K562 (cell line): ENCODE data around the gene PDE6G. TPM values are rescaled to one million over a fixed set of nuclear protein-coding genes. Genes with fewer than 3 reads are reported as not detected.
A peak's percentile ranks its signal among the peaks of the same experiment; 100 is the strongest.

Experiments
- ARID3A ChIP-seq: IDR thresholded peaks from 2 replicates; pipeline ENCODE4 v1.6.1; 2012; ENCODE audit warnings: low read depth, low read length, improper control_type of control experiment, borderline replicate concordance
- DNMT1 ChIP-seq: fragments of 450-650 bp; IDR thresholded peaks from 2 replicates; pipeline ENCODE4 v1.6.1; 2016; ENCODE audit warnings: antibody characterized with exemption, mild to moderate bottlenecking
- ELK1 ChIP-seq: sonication (generic); formaldehyde crosslinking; IDR thresholded peaks from 2 replicates; pipeline ENCODE4 v1.8.1; 2022; ENCODE audit warnings: missing genetic modification reagents
- FOXJ3 ChIP-seq: sonication (generic); formaldehyde crosslinking; IDR thresholded peaks from 2 replicates; pipeline ENCODE4 v1.4.0; 2020; ENCODE audit warnings: mild to moderate bottlenecking, missing genetic modification reagents
- GTF2B ChIP-seq: IDR thresholded peaks from 2 replicates; pipeline ENCODE4 v1.6.1; 2011; ENCODE audit not compliant: insufficient read length; ENCODE audit errors: extremely low read depth
- HOMEZ ChIP-seq: fragments of 250-450 bp; sonication (Bioruptor Pico); IDR thresholded peaks from 2 replicates; pipeline ENCODE4 v1.4.0; 2020; ENCODE audit warnings: mild to moderate bottlenecking, moderate library complexity
- MCM2 ChIP-seq: fragments of 450-650 bp; IDR thresholded peaks from 2 replicates; pipeline ENCODE4 v1.6.1; 2017; ENCODE audit warnings: low read depth, mild to moderate bottlenecking
- POLR2AphosphoS2 ChIP-seq: IDR thresholded peaks from 2 replicates; pipeline ENCODE4 v1.6.1; 2012; ENCODE audit warnings: low read length, improper control_type of control experiment
- RBM39 ChIP-seq: fragments of 200-400 bp; formaldehyde crosslinking; optimal IDR thresholded peaks from 2 replicates; pipeline ENCODE3; 2018; ENCODE audit warnings: low read depth, low read length
- SMARCA5 ChIP-seq: fragments of 450-650 bp; IDR thresholded peaks from 2 replicates; pipeline ENCODE4 v1.6.1; 2016
- SPI1 ChIP-seq: IDR thresholded peaks from 2 replicates; pipeline ENCODE4 v1.6.1; 2011; ENCODE audit warnings: low read depth, low read length, control low read depth, borderline replicate concordance
- SREBF2 ChIP-seq: sonication (generic); formaldehyde crosslinking; IDR thresholded peaks from 2 replicates; pipeline ENCODE4 v1.4.0; 2020; ENCODE audit warnings: mild to moderate bottlenecking, missing genetic modification reagents
- STAT5B ChIP-seq: fragments of 250-450 bp; sonication (Bioruptor Pico); IDR thresholded peaks from 2 replicates; pipeline ENCODE4 v1.8.0; 2021; ENCODE audit warnings: mild to moderate bottlenecking, inconsistent platforms
- TEAD4 ChIP-seq, 2 experiments: sonication (generic) in 1 of 2; formaldehyde crosslinking in 1 of 2; IDR thresholded peaks; 2 replicates each; pipeline versions ENCODE4 v1.6.1 to v1.8.0; 2012 to 2022; ENCODE audit warnings: borderline replicate concordance in 1 of 2, inconsistent platforms in 1 of 2, low read length in 1 of 2, mild to moderate bottlenecking in 1 of 2, missing genetic modification reagents in 1 of 2
- TFAM ChIP-seq: fragments of 250-450 bp; sonication (Bioruptor Pico); conservative IDR thresholded peaks from 2 replicates; pipeline ENCODE4 v1.5.0; 2021; ENCODE audit warnings: mild to moderate bottlenecking, moderate library complexity
- ZBTB2 ChIP-seq: fragments of 450-650 bp; IDR thresholded peaks from 2 replicates; pipeline ENCODE4 v1.6.1; 2016; ENCODE audit warnings: antibody characterized with exemption
- ZFP1 ChIP-seq: fragments of 450-650 bp; formaldehyde crosslinking; IDR thresholded peaks from 2 replicates; pipeline ENCODE4 v1.4.0; 2020; ENCODE audit warnings: mild to moderate bottlenecking, mixed read lengths
- ZNF263 ChIP-seq: sonication (generic); formaldehyde crosslinking; IDR thresholded peaks from 2 replicates; pipeline ENCODE4 v1.8.0; 2022; ENCODE audit warnings: mild to moderate bottlenecking, missing genetic modification reagents, borderline replicate concordance
- ZNF311 ChIP-seq: fragments of 250-450 bp; sonication (Bioruptor Pico); IDR thresholded peaks from 2 replicates; pipeline ENCODE4 v1.4.0; 2020; ENCODE audit warnings: mild to moderate bottlenecking, moderate library complexity
- ZNF445 ChIP-seq: fragments of 250-450 bp; sonication (Bioruptor Pico); IDR thresholded peaks from 2 replicates; pipeline ENCODE4 v1.4.0; 2020; ENCODE audit warnings: low read depth, mild to moderate bottlenecking, moderate library complexity
- polyA plus RNA-seq, 8 experiments: library from polyadenylated mRNA; depleted of rRNA in 4 of 8; stranded (reverse) in 5 of 8; unstranded in 3 of 8; fragments of >200 nt; fragmentation: Nextera tagmentation in 2 of 8; fragmentation: Illumina TruSeq in 1 of 8; extraction: Ambion mirVana in 2 of 8; extraction: Trizol in 1 of 8; gene quantifications; 2 replicates each; pipeline versions ENCODE4 v1.2.1 to v1.2.3, GENCODE V29; 2011 to 2014; ENCODE audit warnings: inconsistent platforms in 1 of 8, missing spikeins in 1 of 8
- total RNA-seq, 7 experiments: library from RNA; depleted of rRNA in 6 of 7; stranded (reverse); fragments of >200 nt in 6 of 7; fragmentation: Illumina TruSeq in 2 of 7; extraction: Trizol in 2 of 7; gene quantifications; 2 replicates each; pipeline versions ENCODE4 v1.2.1 to v1.2.3, GENCODE V29; 2011 to 2021; ENCODE audit warnings: low replicate concordance in 1 of 7

PDE6G gene
- total and polyA plus RNA-seq, 9 of the 15 experiments (the other 6 are each of a cell fraction or from before 2014, with no cell fraction given) = 0.14 to 0.59 TPM; not detected in 7

GRCh38 chr17:81665205-81666091, 9.1 kb upstream of the PDE6G start (continued):
- TF ChIP-seq ZBTB2 = no peak; the same call in 1 of the 2 replicates
- peak; percentile 92 for TF ChIP-seq ZNF311
- TF ChIP-seq TFAM = no peak
- no peak for TF ChIP-seq SREBF2 (CRISPR knock-in tag)
- peak; percentile 61; the same call in 1 of the 2 replicates for TF ChIP-seq ZNF445 (CRISPR knock-in tag)
- TF ChIP-seq DNMT1 = 0 out of 2 replicates have a peak, but pooled peaks have one; percentile 52
- TF ChIP-seq TEAD4 (IDR thresholded peaks at IDR 0.05; ENCODE audit: low read length) = peak; percentile 40; the same call in 1 of the 2 replicates
- TF ChIP-seq TEAD4 (CRISPR knock-in tag; IDR thresholded peaks at IDR 0.05; ENCODE audit: borderline replicate concordance) = no peak
- peak; percentile 25; the same call in 1 of the 2 replicates for TF ChIP-seq HOMEZ
- TF ChIP-seq ZNF263 (CRISPR knock-in tag) = no peak
- TF ChIP-seq ZFP1 (CRISPR knock-in tag) = no peak
- no peak for TF ChIP-seq ARID3A
- TF ChIP-seq FOXJ3 (CRISPR knock-in tag) = no peak
- no peak for TF ChIP-seq SPI1
- TF ChIP-seq MCM2 = no peak
- TF ChIP-seq SMARCA5 = no peak
- no peak for TF ChIP-seq STAT5B (CRISPR knock-in tag)
- no peak for TF ChIP-seq ELK1 (CRISPR knock-in tag)
- peak; percentile 71; the same call in 1 of the 2 replicates for TF ChIP-seq POLR2AphosphoS2
- no peak for TF ChIP-seq GTF2B
- TF ChIP-seq RBM39 = no peak
